TTC549 (cell line): Measurements from ENCODE around the gene LDLRAD1.
"Not testable (repeated sequence)": the region's sequence is repeated elsewhere in the genome, so short reads cannot be mapped to it uniquely, and the experiment has no call there.

Source experiments
- FAIRE-seq: peaks from 2 replicates; lab custom pipeline; 2012; peaks lifted over from hg19 to GRCh38; lab: Jason Lieb, UNC

Gene LDLRAD1

GRCh38 chr1:54016343-54017282 lies 1.4 kb downstream of the LDLRAD1 start:
- no peak for FAIRE-seq

DNA sequence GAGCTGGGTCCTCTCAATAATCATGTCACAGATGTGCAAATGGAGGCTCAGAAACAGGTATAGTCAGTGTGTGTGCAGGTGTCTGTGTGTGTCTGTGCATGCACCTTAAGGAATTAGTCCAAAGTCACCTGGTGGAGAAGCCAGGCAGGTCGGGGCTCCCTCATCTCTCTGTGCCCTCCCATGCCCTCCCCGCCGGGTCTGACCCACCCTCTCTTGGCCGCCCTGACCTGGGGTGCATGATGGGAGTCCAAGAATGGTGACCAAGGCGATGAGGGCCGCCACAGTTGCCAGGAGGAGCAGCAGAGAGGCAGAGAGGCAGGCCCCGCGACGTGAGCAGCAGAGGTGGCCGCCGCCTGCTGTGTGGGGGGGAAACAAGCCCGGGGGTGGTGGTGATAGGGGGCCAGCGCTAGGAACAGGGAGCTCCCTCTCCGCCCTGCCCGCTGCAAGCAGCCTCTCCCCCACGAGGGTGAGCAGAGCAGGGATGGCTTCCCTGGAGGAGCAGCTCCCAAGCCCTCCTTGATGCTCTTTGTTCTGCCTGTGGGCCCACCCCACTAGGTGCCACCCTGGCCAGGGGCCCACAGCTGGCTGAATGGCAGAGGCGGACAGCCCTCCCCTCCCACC lies 3.9 kb downstream of the LDLRAD1 start:
- FAIRE-seq = no peak

DNA sequence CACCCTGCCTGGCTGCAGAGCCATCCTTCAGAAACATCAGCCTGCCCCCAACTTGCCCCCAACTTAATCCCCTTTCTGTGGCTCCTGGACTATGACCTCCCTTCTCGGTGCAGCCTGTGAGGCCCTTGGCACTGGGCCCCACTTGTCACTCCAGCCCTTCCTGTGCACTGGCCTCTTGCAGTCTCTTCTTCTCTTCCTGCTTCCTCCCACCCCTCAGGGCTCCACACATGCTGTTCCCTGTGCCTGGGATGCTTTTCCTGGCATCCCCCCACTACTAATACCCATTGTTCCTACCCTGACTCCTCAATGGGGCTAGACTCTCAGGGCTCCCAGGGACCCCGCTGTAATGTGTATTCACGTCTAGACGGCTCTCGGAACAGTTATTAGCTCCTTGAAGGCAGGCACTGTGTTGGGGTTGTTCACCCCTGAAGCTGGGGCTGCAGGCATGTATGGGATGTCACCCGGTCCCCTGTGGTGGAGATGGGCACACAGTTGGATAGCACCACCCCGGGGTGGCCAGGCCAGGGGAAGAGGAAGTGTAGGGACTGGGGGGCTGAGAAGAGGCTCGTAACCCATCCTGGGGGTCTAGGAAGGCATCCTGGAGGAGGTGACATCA lies 4.5 kb downstream of the LDLRAD1 start:
- FAIRE-seq = no peak

GRCh38 chr1:54012863-54013262 lies 5.1 kb downstream of the LDLRAD1 start:
- no peak for FAIRE-seq

- no peak for FAIRE-seq
These were observed 6.0 kb downstream of the LDLRAD1 start for GRCh38 chr1:54012008-54012325.

DNA sequence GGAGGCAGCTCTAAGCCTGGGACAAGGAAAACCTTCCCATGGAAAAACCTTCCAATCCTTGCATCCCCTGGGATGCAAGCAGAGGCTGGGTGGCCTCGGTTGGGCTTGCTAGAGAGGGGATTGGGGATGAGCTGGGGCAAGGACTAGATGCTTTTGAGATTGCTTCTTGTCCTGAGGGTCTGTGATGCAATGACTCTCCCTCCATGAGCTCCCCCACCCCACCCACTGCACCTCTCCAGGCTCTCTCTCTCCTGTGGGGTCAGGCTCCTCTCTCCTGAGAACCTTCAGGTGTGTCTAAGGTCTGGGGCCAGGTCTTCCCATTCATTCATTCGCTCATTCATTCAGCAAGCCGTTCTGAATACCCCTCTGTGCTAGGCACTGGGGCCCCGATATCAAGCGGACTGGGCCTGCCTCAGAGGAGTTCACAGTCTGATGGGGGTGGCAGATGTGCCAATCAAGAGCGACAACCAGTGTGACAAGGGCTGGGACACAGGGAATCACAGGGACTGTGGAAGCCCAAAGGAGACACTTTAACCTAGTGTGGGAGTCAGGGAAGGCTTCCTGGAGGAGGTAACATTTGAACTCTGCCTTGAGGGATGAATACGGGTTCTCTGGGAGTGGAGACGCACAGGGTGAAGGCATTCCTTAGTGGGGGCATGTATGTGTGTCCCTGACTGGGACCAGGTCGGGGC lies 6.5 kb downstream of the LDLRAD1 start:
- FAIRE-seq = no peak

DNA sequence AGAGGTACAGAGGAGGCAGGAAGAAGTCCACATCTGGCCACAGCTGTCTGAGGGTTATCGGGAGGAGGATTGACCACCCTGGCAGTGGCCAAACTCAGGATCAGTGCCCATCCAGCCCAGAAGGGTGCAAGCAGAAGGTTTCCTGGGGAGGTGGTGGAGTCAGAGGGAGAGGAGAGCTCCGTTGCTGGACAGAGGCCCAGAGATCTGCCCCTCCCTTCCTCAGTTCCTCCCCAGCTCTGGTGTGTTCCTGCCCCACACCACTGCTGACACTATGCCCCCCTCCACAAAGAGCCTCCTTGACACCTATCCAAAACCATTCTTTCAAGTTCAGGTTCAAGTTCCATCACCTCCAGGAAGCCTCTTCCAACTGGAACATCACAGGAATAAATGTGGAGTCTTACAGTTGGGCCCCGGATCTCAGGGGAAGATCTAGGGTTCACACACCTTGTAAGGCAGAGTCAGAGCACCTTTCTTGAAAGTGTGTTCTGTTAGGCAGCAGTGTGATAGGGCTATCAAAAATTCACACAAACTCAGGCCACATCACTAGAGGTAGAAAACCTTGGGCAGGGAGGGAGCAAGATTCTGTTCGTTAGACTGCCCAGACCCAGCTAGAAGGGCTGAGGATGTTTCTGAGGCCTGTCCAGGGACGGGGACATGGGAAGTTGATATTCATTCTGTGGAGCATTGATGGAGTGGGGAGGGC lies 7.4 kb downstream of the LDLRAD1 start:
- no peak for FAIRE-seq

DNA sequence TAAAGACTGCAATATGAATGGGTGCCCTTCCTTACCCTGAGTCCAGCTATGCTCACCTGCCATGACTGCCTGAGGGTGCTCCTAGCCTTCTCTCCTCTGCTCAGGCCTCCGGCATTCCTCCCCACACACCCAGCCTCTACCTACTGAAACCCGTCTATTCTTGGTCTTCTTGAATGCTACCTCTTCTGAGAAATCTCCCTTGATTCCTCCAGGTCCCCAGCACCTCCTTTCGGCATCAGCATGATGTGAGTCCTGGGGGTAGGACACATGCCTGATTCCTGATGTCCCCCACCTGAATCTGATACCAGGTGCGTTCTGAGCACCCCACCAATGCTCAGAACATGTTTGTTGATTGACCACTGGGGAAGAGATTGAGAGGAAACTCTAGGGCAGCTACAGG lies 8.6 kb downstream of the LDLRAD1 start:
- no peak for FAIRE-seq

GRCh38 chr1:54008876-54009275 lies 9.1 kb downstream of the LDLRAD1 start:
- FAIRE-seq = no peak

DNA sequence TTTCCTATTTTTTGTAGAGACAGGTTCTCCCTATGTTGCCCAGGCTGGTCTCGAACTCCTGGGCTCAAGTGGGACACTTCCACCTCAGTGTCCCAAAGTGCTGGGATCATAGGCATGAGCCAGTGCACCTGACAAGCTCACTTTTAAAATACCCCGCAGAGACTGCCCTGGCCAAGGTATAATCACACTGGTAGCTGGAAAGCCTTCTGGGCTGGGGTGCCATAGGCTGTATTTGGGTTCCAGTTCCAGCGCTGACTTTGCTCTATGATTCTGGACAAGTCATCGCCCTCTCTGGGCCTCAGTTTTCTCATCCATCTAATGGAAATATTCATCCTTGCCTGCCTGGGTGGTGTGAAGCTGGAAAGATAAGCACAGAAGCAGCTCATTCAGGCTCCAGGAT lies 10.4 kb downstream of the LDLRAD1 start:
- FAIRE-seq = no peak

GRCh38 chr1:54006508-54006907 lies 11.5 kb downstream of the LDLRAD1 start:
- FAIRE-seq = no peak

GRCh38 chr1:54004481-54005049 lies 13.4 kb downstream of the LDLRAD1 start:
- no peak for FAIRE-seq

DNA sequence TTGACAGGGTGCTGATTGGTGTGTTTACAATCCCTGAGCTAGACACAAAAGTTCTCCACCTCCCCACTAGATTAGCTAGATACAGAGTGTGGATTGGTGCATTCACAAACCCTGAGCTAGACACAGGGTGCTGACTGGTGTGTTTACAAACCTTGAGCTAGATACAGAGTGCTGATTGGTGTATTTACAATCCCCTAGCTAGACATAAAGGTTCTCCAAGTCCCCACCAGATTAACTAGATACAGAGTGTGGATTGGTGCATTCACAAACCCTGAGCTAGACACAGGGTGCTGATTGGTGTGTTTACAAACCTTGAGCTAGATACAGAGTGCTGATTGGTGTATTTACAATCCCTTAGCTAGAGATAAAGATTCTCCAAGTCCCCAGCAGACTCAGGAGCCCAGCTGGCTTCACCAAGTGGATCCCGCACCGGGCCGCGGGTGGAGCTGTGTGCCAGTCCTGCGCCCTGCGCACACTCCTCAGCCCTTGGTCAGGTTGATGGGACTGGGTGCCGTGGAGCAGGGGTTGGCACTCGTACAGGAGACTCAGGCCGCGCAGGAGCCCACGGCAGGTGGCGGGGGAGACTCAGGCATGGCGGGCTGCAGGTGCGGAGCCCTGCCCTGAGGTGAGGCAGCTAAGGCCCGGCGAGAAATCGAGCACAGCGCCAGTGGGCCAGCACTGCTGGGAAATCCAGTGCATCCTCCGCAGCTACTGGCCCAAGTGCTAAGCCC lies 14.1 kb downstream of the LDLRAD1 start:
- not testable (repeated sequence) for FAIRE-seq

DNA sequence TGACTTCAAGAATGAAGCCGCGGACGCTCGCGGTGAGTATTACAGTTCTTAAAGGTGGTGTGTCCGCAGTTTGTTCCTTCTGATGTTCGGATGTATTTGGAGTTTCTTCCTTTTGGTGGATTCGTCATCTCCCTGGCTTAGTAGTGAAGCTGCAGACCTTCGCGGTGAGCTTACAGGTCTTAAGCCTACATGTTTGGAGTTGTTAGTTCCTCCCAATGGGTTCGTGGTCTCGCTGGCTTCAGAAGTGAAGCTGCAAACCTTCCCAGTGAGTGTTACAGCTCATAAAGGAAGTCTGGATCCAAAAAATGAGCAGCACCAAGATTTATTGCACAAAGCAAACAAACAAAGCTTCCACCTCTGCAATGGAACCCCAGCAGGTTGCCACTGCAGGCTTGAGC lies 14.7 kb downstream of the LDLRAD1 start:
- FAIRE-seq = no peak

DNA sequence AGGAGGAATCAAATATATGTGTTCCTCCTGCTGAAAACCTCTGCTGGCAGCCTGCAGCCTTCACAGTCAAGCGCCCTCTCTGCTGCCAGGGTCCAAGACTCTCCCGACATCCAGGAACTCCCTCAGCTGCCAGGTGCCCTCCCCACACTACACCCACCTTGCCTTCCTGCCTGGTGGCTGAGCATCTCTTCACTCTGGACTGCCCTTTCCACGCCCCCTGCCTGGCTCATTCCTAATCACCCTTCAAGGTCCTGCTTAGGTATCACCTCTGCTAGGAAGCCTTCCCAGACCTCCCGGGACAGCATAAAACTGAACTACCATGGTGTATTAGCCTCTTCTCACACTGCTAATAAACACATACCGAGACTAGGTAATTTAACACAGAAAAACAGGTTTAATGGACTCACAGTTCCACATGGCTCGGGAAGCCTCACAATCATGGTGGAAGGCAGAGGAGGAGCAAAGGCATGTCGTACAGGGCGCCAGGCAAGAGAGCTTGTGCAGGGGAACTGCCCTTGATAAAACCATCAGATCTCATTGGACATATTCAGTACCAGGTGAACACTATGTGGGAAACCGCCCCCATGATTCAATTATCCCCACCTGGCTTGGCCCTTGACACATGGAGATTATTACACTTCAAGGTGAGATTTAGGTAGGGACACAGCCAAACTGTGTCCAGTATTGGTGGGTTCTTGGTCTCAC lies 15.3 kb downstream of the LDLRAD1 start:
- no peak for FAIRE-seq

GRCh38 chr1:54001591-54001990 lies 16.4 kb downstream of the LDLRAD1 start:
- FAIRE-seq = no peak

DNA sequence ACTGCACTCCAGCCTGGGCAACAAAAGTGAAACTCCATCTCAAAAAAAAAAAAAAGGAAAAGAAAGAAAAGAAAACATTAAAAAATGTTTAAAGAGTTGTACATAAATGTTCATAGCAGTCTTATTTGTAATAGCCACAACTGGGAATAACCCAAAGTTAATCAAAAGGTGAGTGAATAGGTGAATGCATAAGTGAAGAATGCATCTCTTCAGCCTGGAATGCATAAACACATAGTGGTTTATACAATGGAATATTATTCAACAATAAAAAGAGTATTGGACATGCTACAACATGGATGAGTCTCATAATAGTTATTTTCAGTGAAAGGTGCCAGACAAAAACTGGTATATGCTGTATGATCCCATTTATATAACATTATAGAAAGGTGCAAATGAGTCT lies 18.1 kb downstream of the LDLRAD1 start:
- no peak for FAIRE-seq

DNA sequence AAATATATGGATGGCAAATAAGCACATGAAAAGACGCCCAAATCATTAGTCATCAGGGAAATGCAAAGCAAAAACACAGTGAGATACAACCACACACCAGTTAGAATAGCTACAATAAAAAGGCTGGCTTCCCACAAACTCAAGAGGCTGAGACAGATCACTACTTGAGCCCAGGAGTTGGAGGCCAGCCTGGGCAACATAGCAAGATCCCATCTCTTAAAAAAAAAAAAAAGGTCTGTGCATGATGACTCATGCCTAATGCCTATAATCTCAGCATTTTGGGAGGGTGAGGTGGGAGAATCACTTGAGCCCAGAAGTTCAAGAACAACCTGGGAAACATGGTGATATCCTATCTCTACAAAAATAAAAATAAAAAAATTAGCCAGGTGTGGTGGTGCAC lies 19.8 kb downstream of the LDLRAD1 start:
- no peak for FAIRE-seq

DNA sequence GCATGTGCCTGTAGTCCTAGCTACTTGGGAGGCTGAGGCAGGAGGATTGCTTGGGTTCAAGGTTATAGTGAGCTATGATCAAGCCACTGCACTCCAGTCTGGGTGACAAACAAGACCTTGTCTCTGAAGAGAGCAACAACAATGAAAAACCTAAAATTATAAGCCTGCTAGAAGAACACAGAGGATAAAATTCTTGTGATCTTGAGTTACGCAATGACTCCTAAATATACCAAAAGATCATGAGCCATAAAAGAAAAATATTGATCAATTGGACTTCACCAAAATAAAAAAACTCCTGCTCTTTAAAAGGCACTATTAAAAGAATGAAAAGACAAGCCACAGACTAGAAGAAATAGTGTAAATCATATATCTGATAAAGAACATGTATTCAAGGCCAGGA lies 22.3 kb downstream of the LDLRAD1 start:
- FAIRE-seq = no peak

DNA sequence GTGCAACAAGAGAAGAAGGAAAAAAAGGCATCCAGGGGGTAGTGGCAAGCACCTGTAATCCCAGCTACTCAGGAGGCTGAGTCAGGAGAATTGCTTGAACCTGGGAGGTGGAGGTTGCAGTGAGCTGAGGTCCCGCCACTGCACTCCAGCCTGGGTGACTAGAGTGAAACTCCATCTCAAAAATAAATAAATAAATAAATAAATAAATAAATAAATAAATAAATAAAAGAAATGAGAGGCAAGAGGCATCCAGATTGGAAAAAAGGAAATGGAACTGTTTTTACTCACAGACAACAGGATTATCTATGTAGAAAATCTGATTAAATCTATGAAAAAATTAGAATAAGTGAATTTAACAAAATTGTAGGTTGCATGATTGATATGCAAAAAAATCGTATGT lies 23.5 kb downstream of the LDLRAD1 start:
- FAIRE-seq = not testable (repeated sequence)
